Left colon (tissue), 2 donors: ENCODE data around the gene CAT. TPM values are rescaled to one million over a fixed set of nuclear protein-coding genes. Genes with fewer than 3 reads are reported as not detected.

Source experiments
- ATAC-seq: fragments of 200-7000 bp; cut with Tn5 transposase; one replicate; pipeline ENCODE4 v1.9.1; 2020; ENCODE audit warnings: mild to moderate bottlenecking, moderate library complexity
- DNase-seq, 2 donors: peaks; one replicate each; pipeline ENCODE4 v3.0.0-alpha.2; 2020
- intact Hi-C, 2 donors: fragments of 100-400 bp; cut with DNase I in 1 of 2; cut with micrococcal nuclease in 1 of 2; formaldehyde crosslinking; loops; one replicate each; pipeline versions ENCODE4 v1.11.2 to v1.14.0; 2022; cut with DNase I, micrococcal nuclease
- total RNA-seq, 2 donors: library from RNA; stranded (reverse); fragmentation: NEBNext Ultra II Directional; extraction: Animal tissue kit (Norgen Biotek cat#: 25700); gene quantifications; one replicate each; pipeline ENCODE4 v1.2.1, GENCODE V29; 2021
- donor health status: DM: no; HTN: no; CAD: no.
- donor health status: DM: yes; HTN: yes; CAD: no.

The CAT gene
- total RNA-seq, 2 donors from 2014 or later: 98.7 to 126 TPM

DNA sequence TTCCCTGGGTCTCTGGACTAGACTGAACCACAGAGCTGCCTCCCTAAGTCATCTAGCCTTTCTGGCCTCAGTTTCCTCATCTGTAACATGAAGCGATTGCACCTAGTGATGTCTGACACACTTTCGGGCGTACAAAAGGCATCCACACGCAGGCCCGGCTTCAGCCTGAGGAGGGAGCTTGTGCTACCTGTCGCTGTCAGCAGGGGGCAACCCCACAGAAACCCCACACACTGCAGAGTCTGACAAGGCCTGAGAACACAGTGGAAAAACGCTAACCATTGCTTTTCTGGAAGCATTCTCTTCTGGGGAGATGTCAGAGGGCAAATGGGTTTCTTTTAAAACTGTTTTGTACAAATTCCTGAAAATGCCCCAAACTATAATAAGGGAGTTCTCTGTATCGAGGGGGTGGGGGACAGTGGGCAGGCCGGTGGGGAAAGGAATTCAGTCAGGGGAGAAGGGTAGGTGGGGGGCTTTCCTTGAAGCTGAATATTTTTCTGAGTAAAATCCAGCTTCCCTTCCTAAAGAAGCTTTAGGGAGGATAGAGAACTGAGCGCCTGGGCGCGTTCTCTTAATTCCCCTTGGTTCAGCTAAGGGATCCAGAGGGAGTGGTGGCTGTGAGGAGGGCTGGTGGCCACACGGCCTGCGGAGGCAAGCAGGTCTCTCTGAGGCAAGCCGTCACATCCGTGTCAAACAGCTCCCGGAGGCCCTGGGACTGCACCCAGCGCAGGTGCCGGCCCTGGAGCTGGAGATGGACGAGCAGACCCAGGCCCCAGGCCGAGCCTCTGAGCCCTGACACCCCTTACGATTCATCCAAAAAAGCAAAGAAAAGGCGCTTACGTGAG, 74.3 kb downstream of the CAT start:
- intact Hi-C loops: no loop called here
- ATAC-seq (peak; percentile 94), DNase-seq (peak; percentile 39 to 70)

DNA sequence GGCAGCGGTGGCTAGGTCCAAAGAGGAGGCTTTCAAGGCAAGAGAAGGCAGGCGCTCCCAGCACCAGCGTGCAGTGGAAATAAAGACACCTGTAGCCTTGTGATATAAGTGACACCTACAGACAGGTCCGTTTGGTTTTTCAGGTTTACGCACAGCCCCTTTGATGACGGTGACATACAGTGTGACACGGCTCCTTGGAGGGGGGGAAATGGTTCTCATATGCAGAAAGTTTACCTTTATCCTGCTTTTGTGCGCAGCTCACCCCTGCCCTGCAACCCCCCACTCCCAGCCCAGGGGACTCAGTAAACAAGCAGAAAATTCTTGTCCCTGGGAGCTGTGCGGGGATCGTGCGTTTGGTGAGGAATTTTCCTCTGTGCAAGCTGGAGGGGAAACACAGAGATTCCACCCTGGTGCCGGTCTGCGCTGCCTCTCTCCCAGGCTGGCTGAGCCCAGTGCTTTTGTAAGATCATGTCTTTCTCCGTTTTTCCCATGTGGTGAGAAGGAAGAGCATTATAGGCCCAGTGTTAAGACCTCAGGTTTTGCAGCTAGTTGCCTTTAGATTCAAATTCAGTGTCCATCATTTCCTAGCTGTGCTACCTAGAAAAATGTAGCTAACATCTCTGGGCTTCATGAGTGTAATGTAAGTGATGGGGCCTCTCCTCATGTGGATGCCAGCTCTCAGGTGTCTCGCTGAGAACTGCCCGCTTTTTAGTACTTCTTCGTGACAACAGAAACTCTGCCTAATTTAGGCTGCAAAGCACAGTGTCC, 75.1 kb downstream of the CAT start, which contains the start of gene ELF5:
Gene ELF5 (minus strand): TSS at position 113 of the 768 bp plus-strand sequence. CDS start 8,045 bp downstream, outside the sequence.
- no peak for DNase-seq
- intact Hi-C loops: no loop called here
- ATAC-seq: no peak

DNA sequence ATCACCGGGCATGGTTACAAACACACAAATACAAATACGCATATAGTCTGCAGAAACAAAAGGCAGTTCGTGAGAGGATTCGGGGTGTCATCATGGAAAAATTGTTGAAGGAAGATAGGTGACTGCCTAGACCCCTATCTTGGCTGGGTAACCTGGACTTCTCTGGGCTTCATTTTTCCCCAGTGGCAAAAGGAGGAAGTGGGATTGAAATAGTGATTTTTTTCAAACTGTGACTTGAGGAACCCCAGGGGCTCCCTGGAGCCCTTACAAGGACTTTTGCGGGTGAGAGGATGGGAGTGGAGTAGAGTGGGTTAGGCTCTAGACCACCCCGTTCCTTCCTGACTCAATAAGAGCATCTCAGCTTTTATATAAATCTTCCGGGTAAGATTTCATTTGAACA, 75.9 kb downstream of the CAT start:
- ATAC-seq: no peak
- intact Hi-C loops: no loop called here
- DNase-seq: no peak

DNA sequence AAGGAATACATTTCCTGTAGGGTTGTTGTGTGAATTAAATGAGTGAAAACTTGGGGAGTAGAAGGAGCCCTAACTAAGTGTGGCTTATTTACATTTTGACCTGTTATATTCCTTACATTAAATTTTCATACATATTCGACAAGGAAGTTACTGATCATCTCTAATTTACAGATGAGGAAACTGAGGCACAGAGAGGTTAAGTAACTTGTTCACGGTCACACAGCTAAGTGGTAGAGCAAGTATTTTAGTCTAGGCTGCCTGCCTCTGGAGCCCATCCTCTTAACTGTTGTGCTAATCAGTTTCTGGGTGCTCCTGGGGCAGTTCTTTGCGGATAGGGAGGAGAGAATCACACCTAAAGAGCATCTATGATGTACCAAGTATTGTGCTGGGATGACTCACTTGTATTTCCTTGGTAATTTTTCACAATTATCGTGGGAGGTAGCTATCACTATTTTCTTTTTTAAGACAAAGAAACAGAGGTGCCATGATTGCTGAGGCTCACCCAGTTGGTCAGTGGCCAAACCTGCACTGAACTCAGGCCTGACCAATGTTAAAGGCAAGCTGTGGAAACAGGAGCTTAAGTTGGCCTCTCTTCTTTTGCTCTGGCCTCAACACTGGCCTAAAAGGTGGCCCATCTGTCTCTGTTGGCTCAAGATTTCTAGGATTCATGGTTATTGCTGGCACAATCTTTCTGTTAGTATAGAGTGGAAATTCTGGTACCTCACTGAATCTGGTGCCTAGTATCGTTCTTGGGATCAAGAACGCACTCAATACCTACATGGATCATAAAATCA, 77.7 kb downstream of the CAT start:
- no peak for ATAC-seq
- intact Hi-C loops: no loop called here

DNA sequence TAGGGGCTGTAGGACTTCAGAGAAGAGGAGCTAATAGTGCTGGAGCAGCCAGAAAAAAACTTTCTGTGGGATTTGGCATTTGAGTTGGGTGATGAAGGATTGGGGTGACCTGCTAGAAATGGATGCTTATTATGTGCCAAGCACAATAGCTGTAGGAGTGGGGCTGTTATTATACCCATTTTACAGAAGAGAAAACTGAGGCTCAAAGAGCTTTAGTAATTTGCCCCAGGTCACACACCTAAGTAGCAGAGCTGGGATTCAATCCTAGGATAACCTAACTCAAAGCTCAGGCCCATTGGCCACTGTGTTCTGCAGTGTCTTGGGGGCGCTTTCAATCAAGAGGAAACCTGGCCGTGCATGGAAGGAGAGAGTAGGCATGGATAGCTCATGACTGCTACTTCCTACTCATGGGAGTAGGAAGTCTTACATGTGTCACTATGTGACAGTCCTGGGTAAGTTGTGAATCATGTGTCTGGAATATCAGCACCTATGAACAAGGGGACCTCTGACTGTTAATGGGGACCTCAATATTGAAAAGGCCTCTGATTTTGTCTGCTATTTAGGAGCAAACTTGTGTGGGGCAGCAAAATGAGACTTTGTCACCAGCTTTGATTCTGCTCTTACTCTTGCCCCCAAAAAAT, 81.0 kb downstream of the CAT start:
- no peak for DNase-seq
- no peak for ATAC-seq
- intact Hi-C loops: no loop called here

More for the DNA sequence above, 77.7 kb downstream of the CAT start:
- DNase-seq: no peak

DNA sequence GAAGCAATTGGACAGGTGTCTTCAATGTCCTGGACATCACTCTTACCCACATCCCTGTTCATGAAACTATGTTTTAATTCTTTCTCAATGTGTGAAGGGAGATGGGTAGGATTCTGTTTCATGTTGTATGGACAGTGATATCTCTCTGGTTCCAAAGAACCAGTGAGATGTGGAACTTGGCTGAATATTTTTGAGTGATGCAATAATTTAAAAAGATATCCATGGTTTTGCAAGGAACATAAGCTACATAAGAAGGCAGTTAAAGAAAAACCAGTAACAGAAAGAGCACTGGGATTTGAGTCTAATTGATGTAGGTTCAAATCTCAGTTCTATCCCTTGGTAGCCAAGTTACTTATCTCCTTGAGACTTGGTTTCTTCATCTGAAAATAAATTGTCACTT, 82.5 kb downstream of the CAT start:
- ATAC-seq: no peak
- no peak for DNase-seq
- intact Hi-C loops: no loop called here

Other genes starting within 250 kb of the CAT start
- gene ABTB2, start 80.9 kb upstream of the CAT start, total RNA-seq: 10 to 100 TPM; 16.5 to 16.6 TPM
- gene ELF5, start 74.9 kb downstream of the CAT start, total RNA-seq: not detected
- 100 to 1,000 TPM; 226 to 394 TPM for gene EHF, start 182.2 kb downstream of the CAT start, total RNA-seq